ENCODE data around the gene RALGAPA2. TPM values are rescaled to one million over a fixed set of nuclear protein-coding genes. Genes with fewer than 3 reads are reported as not detected.

RALGAPA2 gene
- total RNA-seq, 1 experiment from 2014 or later, result 9.8 TPM

DNA sequence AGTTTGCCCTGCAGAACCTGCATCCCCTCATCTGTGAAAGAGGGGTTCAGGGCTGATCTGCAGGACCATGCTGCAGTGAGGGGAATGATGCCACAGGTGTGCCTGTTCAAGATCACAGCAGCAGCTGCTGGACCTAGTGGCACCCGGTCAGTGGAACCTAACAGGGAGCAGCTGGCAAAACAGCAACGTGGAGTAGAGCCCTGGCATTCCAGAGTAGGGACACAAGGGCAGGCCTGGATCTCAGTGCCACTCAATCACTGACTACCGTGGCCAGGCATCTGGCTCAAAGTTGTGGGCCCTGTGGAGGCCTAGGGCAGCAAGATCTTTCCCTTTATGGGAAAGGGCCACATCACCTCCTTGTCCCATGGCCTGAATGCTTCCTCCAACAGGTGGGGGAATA, 282.4 kb downstream of the RALGAPA2 start:
- no TSS peak for BruUV-seq (replicated peaks)
- Histone ChIP-seq H3K9me3 (ENCODE audit: low read length) (no peaks in the 10 kb centered on the region), H3K79me2 (ENCODE audit: low read length) (no peaks in the 10 kb centered on the region), H3K27ac (ENCODE audit: low read length) (no peak overlapping the region), H2AFZ (ENCODE audit: low read length) (no peak overlapping the region), H3K36me3 (ENCODE audit: low read depth, low read length) (no peaks in the 10 kb centered on the region), H3F3A (ENCODE audit: low read length, unreplicated experiment) (no peaks in the 10 kb centered on the region), H3K4me2 (ENCODE audit: low read length) (no peak overlapping the region), H4K20me1 (ENCODE audit: low read length) (no peaks in the 10 kb centered on the region), H3K4me3 (ENCODE audit: low read length) (no peak overlapping the region), H3K9ac (ENCODE audit: low read length) (no peak overlapping the region), H3K27me3 (ENCODE audit: low read length) (no peaks in the 10 kb centered on the region), H3K9me2 (replicated peaks; ENCODE audit: low read length) (no peaks in the 10 kb centered on the region), H3K4me1 (ENCODE audit: insufficient read depth, low read length) (no peaks in the 10 kb centered on the region)
- CTCF ChIA-PET, result no interaction called here
- intact Hi-C loops (cut with micrococcal nuclease), result no loop called here
- TF ChIP-seq EZH2 (IDR thresholded peaks at IDR 0.05; ENCODE audit: low read length, unreplicated experiment), result no peak
- TF ChIP-seq, protein P1, sequence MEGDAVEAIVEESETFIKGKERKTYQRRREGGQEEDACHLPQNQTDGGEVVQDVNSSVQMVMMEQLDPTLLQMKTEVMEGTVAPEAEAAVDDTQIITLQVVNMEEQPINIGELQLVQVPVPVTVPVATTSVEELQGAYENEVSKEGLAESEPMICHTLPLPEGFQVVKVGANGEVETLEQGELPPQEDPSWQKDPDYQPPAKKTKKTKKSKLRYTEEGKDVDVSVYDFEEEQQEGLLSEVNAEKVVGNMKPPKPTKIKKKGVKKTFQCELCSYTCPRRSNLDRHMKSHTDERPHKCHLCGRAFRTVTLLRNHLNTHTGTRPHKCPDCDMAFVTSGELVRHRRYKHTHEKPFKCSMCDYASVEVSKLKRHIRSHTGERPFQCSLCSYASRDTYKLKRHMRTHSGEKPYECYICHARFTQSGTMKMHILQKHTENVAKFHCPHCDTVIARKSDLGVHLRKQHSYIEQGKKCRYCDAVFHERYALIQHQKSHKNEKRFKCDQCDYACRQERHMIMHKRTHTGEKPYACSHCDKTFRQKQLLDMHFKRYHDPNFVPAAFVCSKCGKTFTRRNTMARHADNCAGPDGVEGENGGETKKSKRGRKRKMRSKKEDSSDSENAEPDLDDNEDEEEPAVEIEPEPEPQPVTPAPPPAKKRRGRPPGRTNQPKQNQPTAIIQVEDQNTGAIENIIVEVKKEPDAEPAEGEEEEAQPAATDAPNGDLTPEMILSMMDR (conservative IDR thresholded peaks at IDR 0.05; ENCODE audit: low read depth, low read length), result no peak
- DNase-seq (no peak), ATAC-seq (no peak)
- POLR2A ChIA-PET (ENCODE audit: unreplicated experiment), result no interaction called here

GRCh38 chr20:20428067-20428466, 284.4 kb downstream of the RALGAPA2 start:
- H3K27me3 ChIP-seq (ENCODE audit: low read length), result no peaks in the 10 kb centered on the region
- no peak overlapping the region for H3K4me2 ChIP-seq (ENCODE audit: low read length)
- no peak overlapping the region for H2AFZ ChIP-seq (ENCODE audit: low read length)
- H3K9ac ChIP-seq (ENCODE audit: low read length), result no peak overlapping the region
- H3K79me2 ChIP-seq (ENCODE audit: low read length), result no peaks in the 10 kb centered on the region
- H4K20me1 ChIP-seq (ENCODE audit: low read length), result no peaks in the 10 kb centered on the region
- no peaks in the 10 kb centered on the region for H3K9me2 ChIP-seq (replicated peaks; ENCODE audit: low read length)
- H3F3A ChIP-seq (ENCODE audit: low read length, unreplicated experiment), result no peaks in the 10 kb centered on the region
- H3K4me3 ChIP-seq (ENCODE audit: low read length), result no peak overlapping the region
- H3K36me3 ChIP-seq (ENCODE audit: low read depth, low read length), result no peaks in the 10 kb centered on the region
- POLR2A ChIA-PET (ENCODE audit: unreplicated experiment), result interaction anchor here (0.7 kb wide), 1 partner anchor 156 kb away, joined by 6 read pairs; no protein-coding TSS in a partner anchor
- no peak overlapping the region for H3K27ac ChIP-seq (ENCODE audit: low read length)
- CTCF ChIA-PET, result no interaction called here
- TF ChIP-seq, protein P1 (conservative IDR thresholded peaks at IDR 0.05; ENCODE audit: low read depth, low read length), result no peak
- TF ChIP-seq EZH2 (IDR thresholded peaks at IDR 0.05; ENCODE audit: low read length, unreplicated experiment) (no peak), EZH2phosphoT487 (IDR thresholded peaks at IDR 0.05; ENCODE audit: borderline replicate concordance, low read length) (no peak)
- H3K4me1 ChIP-seq (ENCODE audit: insufficient read depth, low read length), result no peaks in the 10 kb centered on the region
- DNase-seq (no peak), ATAC-seq (no peak)
- BruUV-seq (replicated peaks), result no TSS peak
- H3K9me3 ChIP-seq (ENCODE audit: low read length), result no peaks in the 10 kb centered on the region
- intact Hi-C loops (cut with micrococcal nuclease), result no loop called here

- BruUV-seq (replicated peaks), result no TSS peak
- no peaks in the 10 kb centered on the region for H3F3A ChIP-seq (ENCODE audit: low read length, unreplicated experiment)
- no peaks in the 10 kb centered on the region for H3K27me3 ChIP-seq (ENCODE audit: low read length)
- H3K9me3 ChIP-seq (ENCODE audit: low read length), result no peaks in the 10 kb centered on the region
- H3K4me3 ChIP-seq (ENCODE audit: low read length), result no peak overlapping the region
- intact Hi-C loops (cut with micrococcal nuclease), result no loop called here
- DNase-seq (no peak), ATAC-seq (no peak)
- H3K9ac ChIP-seq (ENCODE audit: low read length), result no peak overlapping the region
- H3K4me1 ChIP-seq (ENCODE audit: insufficient read depth, low read length), result no peaks in the 10 kb centered on the region
- TF ChIP-seq EZH2 (IDR thresholded peaks at IDR 0.05; ENCODE audit: low read length, unreplicated experiment), result no peak
- TF ChIP-seq, protein P1 (conservative IDR thresholded peaks at IDR 0.05; ENCODE audit: low read depth, low read length), result no peak
- no peak for TF ChIP-seq EZH2phosphoT487 (IDR thresholded peaks at IDR 0.05; ENCODE audit: borderline replicate concordance, low read length)
- no peaks in the 10 kb centered on the region for H3K79me2 ChIP-seq (ENCODE audit: low read length)
- no peaks in the 10 kb centered on the region for H3K36me3 ChIP-seq (ENCODE audit: low read depth, low read length)
- no peak overlapping the region for H3K27ac ChIP-seq (ENCODE audit: low read length)
- no peaks in the 10 kb centered on the region for H4K20me1 ChIP-seq (ENCODE audit: low read length)
- H3K4me2 ChIP-seq (ENCODE audit: low read length), result no peak overlapping the region
- no peaks in the 10 kb centered on the region for H3K9me2 ChIP-seq (replicated peaks; ENCODE audit: low read length)
- no peak overlapping the region for H2AFZ ChIP-seq (ENCODE audit: low read length)
- ChIA-PET CTCF (no interaction called here), POLR2A (ENCODE audit: unreplicated experiment) (no interaction called here)
Observed at GRCh38 chr20:20427227-20427864, 285.1 kb downstream of the RALGAPA2 start.
